ENCODE data around the gene TTLL3.
"Not testable (repeated sequence)": the region's sequence is repeated elsewhere in the genome, so short reads cannot be mapped to it uniquely, and the experiment has no call there.

The TTLL3 gene

DNA sequence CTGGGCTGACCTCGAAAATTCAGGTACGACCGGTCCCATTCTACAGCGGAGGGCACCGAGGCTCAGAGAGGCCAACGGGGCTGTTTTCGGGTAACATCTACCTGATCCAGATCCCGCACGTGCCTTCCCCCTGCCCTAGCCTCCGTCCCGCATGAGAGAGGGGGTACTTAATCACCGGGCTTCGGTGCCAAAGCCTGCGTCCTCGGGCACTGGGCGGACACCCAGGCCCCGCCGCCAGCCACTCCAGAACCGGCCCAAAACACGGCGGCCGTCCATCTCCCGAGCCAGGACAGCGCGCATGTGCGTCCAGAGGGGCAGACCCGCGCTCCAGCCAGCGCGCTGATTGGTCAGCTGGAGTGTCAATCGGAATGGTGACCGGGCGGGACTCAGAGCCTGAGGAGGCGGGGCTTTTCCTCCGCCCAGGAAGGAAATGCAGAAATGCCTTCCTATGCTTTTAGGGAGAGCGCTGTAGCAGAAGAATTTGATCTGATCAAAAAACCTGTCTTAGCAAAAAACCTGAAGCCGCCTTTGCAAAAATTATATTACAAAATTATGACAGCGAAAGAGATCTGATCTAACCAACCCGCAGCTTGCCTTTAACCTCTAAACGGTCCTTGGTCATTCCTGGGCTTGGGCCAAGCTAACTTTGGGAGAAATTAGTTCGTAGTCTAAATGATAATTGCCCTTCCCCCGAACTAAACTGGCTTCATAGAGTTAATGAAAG is 33.8 kb downstream of the TTLL3 start, which contains the start of gene RPUSD3:
Gene RPUSD3 (minus strand): TSS at position 294 of the 724 bp plus-strand sequence. CDS start 18 bp downstream, at position 276.
- peak; percentile 91 for DNase-seq (ENCODE audit: low read depth)

GRCh38 chr3:9846231-9846630 is 36.2 kb downstream of the TTLL3 start:
- no peak for DNase-seq (ENCODE audit: low read depth)

GRCh38 chr3:9846931-9847488 is 36.9 kb downstream of the TTLL3 start:
- DNase-seq (ENCODE audit: low read depth): no peak

- not testable (repeated sequence) for DNase-seq (ENCODE audit: low read depth)
Observed at GRCh38 chr3:9847870-9848269, 37.8 kb downstream of the TTLL3 start.

DNA sequence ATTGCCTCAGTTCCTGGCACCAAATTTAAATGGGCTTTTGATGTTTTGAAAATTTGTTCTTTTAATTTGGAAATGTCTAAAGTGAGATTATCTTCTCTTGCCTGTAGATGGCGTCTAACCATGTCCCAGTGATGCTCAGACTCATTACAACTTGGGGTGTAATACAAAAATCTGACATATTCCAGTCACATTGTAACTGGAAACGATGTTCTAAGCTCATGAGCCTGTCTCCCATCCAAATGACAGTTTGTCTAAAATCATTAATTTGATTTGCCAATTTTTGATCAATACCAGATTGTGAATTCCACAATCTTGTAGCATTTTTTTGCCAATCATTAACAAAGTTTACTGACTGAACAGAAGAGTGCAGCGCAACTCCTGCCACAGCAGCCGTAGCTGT is 38.8 kb downstream of the TTLL3 start:
- DNase-seq (ENCODE audit: low read depth): not testable (repeated sequence)

GRCh38 chr3:9851383-9851782 is 41.3 kb downstream of the TTLL3 start:
- not testable (repeated sequence) for DNase-seq (ENCODE audit: low read depth)

DNA sequence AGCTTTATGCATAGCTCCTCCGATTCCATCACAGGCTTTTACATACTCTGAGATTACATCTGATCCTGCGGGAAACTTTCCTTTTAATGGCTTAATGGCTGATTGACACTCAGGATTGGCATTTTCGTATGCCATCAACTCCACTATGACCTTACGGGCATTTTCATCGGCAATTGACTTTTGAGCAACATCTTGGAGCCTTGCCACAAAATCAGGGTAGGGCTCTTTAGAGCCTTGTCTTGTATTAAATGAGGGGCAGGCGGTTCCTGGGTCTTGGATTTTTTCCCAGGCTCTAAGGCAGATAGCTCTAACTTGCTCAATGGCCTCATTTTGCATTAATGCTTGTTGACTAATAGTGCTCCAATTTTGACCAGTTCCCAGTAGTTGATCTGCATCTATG is 41.9 kb downstream of the TTLL3 start:
- not testable (repeated sequence) for DNase-seq (ENCODE audit: low read depth)

- no peak for DNase-seq (ENCODE audit: low read depth)
Observed at GRCh38 chr3:9852528-9852927, 42.5 kb downstream of the TTLL3 start.

DNA sequence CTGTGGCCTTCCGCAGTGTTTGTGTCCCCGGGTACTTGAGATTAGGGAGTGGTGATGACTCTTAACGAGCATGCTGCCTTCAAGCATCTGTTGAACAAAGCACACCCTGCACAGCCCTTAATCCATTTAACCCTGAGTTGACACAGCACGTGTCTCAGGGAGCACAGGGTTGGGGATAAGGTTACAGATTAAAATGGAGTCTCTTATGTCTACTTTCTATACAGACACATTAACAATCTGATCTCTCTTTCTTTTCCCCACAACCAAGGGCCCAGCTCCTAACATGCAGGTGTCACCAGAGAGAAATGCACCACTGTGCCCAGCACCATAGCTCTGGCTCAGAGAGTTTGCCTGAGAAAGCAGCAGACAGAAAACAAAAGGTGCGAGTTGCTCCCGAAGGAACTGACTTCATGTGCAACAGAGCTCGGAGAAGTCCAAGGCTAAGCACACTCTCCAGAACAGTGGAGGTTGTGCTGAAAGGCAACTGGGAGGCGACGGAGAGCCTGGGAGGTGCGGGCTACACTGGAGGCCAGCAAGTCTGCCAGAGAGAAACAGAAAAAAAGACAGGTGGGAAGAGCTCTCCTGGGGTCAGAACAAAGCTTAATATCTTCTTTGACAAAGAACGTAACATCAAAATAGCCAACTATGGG is 44.4 kb downstream of the TTLL3 start:
- DNase-seq (ENCODE audit: low read depth): not testable (repeated sequence)

GRCh38 chr3:9855594-9855993 is 45.5 kb downstream of the TTLL3 start:
- DNase-seq (ENCODE audit: low read depth): no peak

DNA sequence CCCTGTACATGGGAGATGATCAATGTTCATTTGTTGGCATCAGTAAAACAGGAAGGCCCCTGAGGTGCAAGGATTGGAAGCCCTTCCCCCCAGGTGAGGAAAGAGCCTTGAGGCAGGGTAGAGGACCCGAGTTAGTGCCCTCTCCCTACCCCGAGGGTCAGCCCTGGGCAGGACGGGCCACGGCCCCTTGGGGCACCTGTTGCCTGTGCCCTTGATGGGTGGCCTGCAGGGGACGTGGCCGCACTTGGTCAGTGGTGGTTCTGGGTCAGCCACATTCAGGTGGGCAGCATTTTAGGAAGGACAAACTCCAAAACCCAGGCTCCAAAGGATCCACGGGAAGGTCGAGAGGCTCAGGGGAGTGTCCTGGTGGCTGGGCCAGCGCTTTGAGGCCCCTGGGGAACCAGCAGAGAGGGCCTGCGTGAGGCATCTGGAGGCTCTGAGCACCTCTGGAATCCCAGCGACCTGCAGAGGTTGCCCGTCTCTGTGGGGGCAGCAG is 49.5 kb downstream of the TTLL3 start:
- DNase-seq (ENCODE audit: low read depth): no peak

DNA sequence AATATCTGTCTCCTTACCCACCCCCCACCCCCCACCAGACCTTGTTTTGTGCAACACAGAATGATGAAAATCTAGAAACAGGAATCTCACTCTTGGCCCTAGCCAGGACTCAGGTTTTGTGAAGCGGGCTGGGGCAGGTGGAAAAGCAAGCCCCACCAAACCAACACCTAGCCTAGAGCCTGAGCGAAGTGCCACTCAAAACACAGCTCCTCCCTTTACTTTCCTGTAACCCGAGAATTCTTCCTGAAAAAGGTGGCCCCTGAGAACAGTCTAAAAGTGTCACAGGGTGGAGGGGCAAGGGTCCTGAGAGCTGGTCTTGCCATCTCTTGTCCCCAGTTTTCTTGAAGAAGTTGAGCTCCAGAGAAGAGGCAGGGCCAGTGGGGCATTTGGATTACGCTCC is 51.1 kb downstream of the TTLL3 start:
- DNase-seq (ENCODE audit: low read depth): no peak

DNA sequence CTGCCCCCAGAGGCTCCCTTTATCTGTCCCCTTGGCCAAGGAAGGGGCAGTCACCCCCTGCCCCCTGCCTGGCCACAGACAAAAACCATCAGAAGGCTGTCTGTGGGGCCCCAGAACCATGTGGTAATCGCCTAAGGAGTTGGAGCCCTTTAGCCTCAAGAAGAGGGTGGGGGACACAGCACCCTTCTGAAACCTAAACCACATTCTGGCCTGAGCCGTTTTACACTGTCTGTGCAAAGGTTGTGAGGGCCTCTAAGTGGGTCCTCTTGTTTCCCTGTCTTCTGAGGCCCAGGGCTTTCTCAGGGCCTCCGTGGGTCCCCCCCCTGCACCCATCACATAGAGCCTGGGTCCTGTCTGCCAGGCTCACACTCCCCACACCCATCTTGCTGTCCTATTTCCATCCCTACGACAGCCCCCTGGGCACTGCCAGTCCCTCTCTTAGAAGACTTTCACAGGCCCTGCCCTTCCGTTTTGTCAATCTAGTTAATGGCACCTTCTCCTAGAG is 51.6 kb downstream of the TTLL3 start:
- DNase-seq (ENCODE audit: low read depth): no peak

- no peak for DNase-seq (ENCODE audit: low read depth)
Observed at GRCh38 chr3:9862391-9863057, 52.5 kb downstream of the TTLL3 start.

DNA sequence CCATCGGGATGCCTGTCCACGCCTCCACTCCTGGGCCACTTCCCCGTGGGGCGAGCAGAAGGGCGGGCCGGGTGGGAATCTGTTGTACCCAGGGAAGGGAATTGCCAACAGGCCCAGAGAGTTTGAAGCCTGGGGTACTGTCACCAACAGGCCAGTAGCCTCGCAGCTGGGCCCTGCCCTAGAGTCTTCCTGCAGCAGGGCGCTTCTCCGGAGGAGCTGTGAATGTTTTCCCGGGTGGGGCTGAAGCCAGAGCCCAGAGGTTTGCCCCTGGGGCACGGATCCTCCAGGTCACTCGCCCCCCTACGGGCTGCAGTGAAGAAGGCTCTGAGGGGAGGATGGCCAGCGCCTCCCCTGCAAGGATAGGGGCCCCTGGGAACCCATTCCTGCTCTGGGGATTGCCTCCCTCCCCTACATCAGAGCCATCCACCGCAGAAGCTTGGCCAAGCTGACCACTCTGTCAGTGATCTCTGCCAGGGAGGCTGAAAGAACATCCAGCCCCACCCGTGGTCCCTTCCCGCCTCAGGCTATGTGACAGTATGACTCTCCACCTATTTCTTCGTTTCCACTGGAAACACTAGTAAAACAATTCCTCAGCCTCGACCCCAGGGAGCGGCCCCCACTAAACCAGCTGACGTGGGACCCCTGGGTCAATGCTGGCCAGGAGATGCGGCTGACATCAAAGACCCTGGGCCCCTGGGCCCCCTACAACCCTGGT is 53.2 kb downstream of the TTLL3 start:
- no peak for DNase-seq (ENCODE audit: low read depth)

DNA sequence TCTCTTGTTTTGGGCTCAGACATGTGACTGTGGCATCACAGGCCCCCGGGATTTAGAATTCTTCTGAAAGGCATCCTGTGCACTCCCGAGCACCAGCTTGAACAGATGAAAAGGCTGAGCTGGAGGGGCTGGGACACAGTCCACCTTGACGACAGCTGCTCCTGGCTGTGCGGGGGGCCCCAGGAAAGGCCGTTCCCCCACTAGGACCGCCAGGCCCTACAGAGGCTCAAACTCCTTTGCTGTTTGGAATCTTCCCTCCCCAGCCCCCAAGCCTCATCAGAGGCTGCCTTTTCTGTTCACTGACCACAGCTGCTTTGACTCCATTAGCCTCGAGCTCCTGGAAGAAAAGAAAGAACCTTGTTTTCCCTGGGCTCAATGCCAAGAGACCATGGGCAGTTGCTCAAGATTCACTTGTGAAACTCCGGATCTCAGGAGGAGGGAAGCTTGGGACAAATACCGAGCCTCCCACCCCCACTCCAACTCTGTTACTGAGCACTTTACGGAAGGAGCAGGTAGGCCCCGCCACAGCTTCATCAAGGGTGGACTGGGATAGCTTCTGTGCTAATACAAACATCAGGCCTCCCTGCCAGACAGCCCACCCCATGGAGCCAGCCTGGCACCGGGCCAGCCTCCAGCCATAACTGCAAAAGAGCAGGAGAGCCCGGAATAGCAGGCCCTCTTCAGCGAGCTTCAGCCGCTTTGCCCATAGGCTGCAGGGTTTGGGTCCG is 54.3 kb downstream of the TTLL3 start:
- DNase-seq (ENCODE audit: low read depth): no peak

- DNase-seq (ENCODE audit: low read depth): not testable (repeated sequence)
Observed at GRCh38 chr3:9865125-9865637, 55.1 kb downstream of the TTLL3 start.

DNA sequence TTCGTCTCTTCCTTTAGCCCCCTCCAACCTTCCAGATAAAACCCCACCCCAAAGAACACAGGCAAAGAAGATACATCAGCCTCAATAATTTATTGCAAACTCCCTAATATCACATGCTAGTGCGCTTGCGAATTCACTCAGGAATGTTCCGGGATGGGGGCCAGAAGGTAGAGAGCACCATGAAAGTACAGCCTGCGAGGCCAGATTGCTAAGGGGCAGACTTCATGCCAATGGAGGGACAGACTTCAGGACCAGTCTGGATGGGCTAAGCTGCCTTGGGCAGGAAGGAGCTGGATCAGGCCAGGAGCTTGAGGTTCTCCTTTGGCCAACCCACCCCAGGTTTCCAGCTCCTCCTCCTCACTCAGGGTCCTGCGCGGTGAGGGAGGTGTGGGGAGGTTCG is 56.6 kb downstream of the TTLL3 start:
- no peak for DNase-seq (ENCODE audit: low read depth)

- no peak for DNase-seq (ENCODE audit: low read depth)
Observed at GRCh38 chr3:9867106-9867505, 57.0 kb downstream of the TTLL3 start.

DNA sequence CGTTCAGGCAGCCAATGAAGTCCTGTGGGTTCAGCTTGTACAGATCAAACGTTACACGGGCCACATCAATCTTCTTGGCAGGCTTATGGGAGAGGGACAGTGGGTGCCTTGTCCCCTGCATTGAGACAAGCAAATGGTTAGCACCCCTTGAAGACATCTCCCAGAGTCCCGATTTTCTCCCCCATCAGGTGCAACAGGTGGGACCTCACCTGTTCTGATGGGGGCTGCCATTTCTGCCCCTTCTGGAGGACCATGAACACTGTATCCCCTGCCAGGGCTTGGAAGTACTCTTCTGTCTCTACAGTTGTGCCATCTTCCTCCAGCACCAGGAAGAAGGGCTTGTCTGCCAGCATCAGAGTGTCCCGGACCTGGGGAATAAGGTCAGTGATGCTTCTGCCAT is 59.9 kb downstream of the TTLL3 start:
- no peak for DNase-seq (ENCODE audit: low read depth)

GRCh38 chr3:9870978-9871377 is 60.9 kb downstream of the TTLL3 start:
- DNase-seq (ENCODE audit: low read depth): no peak

Measured in stimulated activated CD8-positive, alpha-beta memory T cell treated with anti-CD3 and anti-CD28 coated beads, Interleukin-4, amount 100 ng/mL, for 24 hours (primary cell).